ENCODE measurements around the gene STRN3.
"Not testable (repeated sequence)": the region's sequence is repeated elsewhere in the genome, so short reads cannot be mapped to it uniquely, and the experiment has no call there.

Gene STRN3

GRCh38 chr14:31013841-31014240 is 12.3 kb downstream of the STRN3 start:
- Histone ChIP-seq H3K36me3 (ENCODE audit: control insufficient read depth, low read depth, low read length) (peaks cover 4% of the 10 kb centered on the region), H3K27me3 (ENCODE audit: control insufficient read depth, insufficient read depth, low read length) (no peaks in the 10 kb centered on the region), H3K9ac (ENCODE audit: low read length) (no peak overlapping the region), H3K4me1 (ENCODE audit: control insufficient read depth, low read depth, low read length) (no peaks in the 10 kb centered on the region), H3K27ac (ENCODE audit: low read length) (no peak overlapping the region), H3K9me3 (ENCODE audit: control insufficient read depth, low read depth, low read length) (no peaks in the 10 kb centered on the region), H3K4me3 (ENCODE audit: low read length) (no peak overlapping the region)

GRCh38 chr14:31010935-31011334 is 15.2 kb downstream of the STRN3 start:
- H3K36me3 ChIP-seq (ENCODE audit: control insufficient read depth, low read depth, low read length): peaks cover 4% of the 10 kb centered on the region

GRCh38 chr14:31009836-31010574 is 16.2 kb downstream of the STRN3 start:
- peaks cover 4% of the 10 kb centered on the region for H3K36me3 ChIP-seq (ENCODE audit: control insufficient read depth, low read depth, low read length)
- H3K27ac ChIP-seq (ENCODE audit: low read length): no peak overlapping the region
- H3K9ac ChIP-seq (ENCODE audit: low read length): no peak overlapping the region
- H3K27me3 ChIP-seq (ENCODE audit: control insufficient read depth, insufficient read depth, low read length): no peaks in the 10 kb centered on the region
- no peak overlapping the region for H3K4me3 ChIP-seq (ENCODE audit: low read length)
- no peaks in the 10 kb centered on the region for H3K4me1 ChIP-seq (ENCODE audit: control insufficient read depth, low read depth, low read length)
- no peaks in the 10 kb centered on the region for H3K9me3 ChIP-seq (ENCODE audit: control insufficient read depth, low read depth, low read length)

More at GRCh38 chr14:31010935-31011334, 15.2 kb downstream of the STRN3 start:
- no peak overlapping the region for H3K27ac ChIP-seq (ENCODE audit: low read length)
- H3K27me3 ChIP-seq (ENCODE audit: control insufficient read depth, insufficient read depth, low read length): no peaks in the 10 kb centered on the region
- no peak overlapping the region for H3K9ac ChIP-seq (ENCODE audit: low read length)
- no peaks in the 10 kb centered on the region for H3K9me3 ChIP-seq (ENCODE audit: control insufficient read depth, low read depth, low read length)
- H3K4me3 ChIP-seq (ENCODE audit: low read length): no peak overlapping the region
- H3K4me1 ChIP-seq (ENCODE audit: control insufficient read depth, low read depth, low read length): no peaks in the 10 kb centered on the region

GRCh38 chr14:31006703-31007102 is 19.5 kb downstream of the STRN3 start:
- Histone ChIP-seq H3K4me1 (ENCODE audit: control insufficient read depth, low read depth, low read length) (no peaks in the 10 kb centered on the region), H3K27ac (ENCODE audit: low read length) (no peak overlapping the region), H3K9ac (ENCODE audit: low read length) (no peak overlapping the region), H3K36me3 (ENCODE audit: control insufficient read depth, low read depth, low read length) (peaks cover 4% of the 10 kb centered on the region), H3K9me3 (ENCODE audit: control insufficient read depth, low read depth, low read length) (no peaks in the 10 kb centered on the region), H3K4me3 (ENCODE audit: low read length) (no peak overlapping the region), H3K27me3 (ENCODE audit: control insufficient read depth, insufficient read depth, low read length) (no peaks in the 10 kb centered on the region)

DNA sequence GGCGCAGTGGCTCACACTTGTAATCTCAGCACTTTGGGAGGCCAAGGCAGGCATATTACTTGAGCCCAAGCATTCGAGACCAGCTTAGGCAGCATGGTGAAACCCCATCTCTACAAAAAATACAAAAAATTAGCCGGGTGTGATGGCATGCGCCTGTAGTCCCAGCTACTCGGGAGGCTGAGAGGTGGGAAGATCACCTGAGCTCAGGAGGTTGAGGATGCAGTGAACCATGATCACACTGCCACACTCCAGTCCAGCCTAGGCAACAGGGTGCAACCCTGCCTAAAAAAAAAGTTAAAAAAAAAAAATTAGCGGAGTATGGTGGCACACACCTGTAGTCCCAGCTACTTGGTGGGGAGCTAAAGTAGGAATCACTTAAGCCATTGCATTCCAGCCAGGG is 22.2 kb downstream of the STRN3 start:
- H3K9me3 ChIP-seq (ENCODE audit: control insufficient read depth, low read depth, low read length); H3K9ac ChIP-seq (ENCODE audit: low read length): not testable (repeated sequence)

GRCh38 chr14:31003284-31003683 is 22.9 kb downstream of the STRN3 start:
- Histone ChIP-seq H3K9me3 (ENCODE audit: control insufficient read depth, low read depth, low read length) (no peaks in the 10 kb centered on the region), H3K27ac (ENCODE audit: low read length) (no peak overlapping the region), H3K36me3 (ENCODE audit: control insufficient read depth, low read depth, low read length) (no peaks in the 10 kb centered on the region), H3K4me1 (ENCODE audit: control insufficient read depth, low read depth, low read length) (peaks cover 18% of the 10 kb centered on the region), H3K4me3 (ENCODE audit: low read length) (no peak overlapping the region), H3K9ac (ENCODE audit: low read length) (no peak overlapping the region), H3K27me3 (ENCODE audit: control insufficient read depth, insufficient read depth, low read length) (no peaks in the 10 kb centered on the region)

More for the DNA sequence above, 22.2 kb downstream of the STRN3 start:
- not testable (repeated sequence) for H3K27ac ChIP-seq (ENCODE audit: low read length); H3K36me3 ChIP-seq (ENCODE audit: control insufficient read depth, low read depth, low read length); H3K4me3 ChIP-seq (ENCODE audit: low read length); H3K27me3 ChIP-seq (ENCODE audit: control insufficient read depth, insufficient read depth, low read length)
- H3K4me1 ChIP-seq (ENCODE audit: control insufficient read depth, low read depth, low read length): peaks cover 14% of the 10 kb centered on the region

- no peaks in the 10 kb centered on the region for H3K9me3 ChIP-seq (ENCODE audit: control insufficient read depth, low read depth, low read length)
- H3K36me3 ChIP-seq (ENCODE audit: control insufficient read depth, low read depth, low read length): no peaks in the 10 kb centered on the region
- peaks cover 38% of the 10 kb centered on the region for H3K4me1 ChIP-seq (ENCODE audit: control insufficient read depth, low read depth, low read length)
- no peaks in the 10 kb centered on the region for H3K27me3 ChIP-seq (ENCODE audit: control insufficient read depth, insufficient read depth, low read length)
- H3K9ac ChIP-seq (ENCODE audit: low read length): no peak overlapping the region
- H3K27ac ChIP-seq (ENCODE audit: low read length): no peak overlapping the region
- H3K4me3 ChIP-seq (ENCODE audit: low read length): no peak overlapping the region
Observed at GRCh38 chr14:31001339-31001658, 24.9 kb downstream of the STRN3 start.

DNA sequence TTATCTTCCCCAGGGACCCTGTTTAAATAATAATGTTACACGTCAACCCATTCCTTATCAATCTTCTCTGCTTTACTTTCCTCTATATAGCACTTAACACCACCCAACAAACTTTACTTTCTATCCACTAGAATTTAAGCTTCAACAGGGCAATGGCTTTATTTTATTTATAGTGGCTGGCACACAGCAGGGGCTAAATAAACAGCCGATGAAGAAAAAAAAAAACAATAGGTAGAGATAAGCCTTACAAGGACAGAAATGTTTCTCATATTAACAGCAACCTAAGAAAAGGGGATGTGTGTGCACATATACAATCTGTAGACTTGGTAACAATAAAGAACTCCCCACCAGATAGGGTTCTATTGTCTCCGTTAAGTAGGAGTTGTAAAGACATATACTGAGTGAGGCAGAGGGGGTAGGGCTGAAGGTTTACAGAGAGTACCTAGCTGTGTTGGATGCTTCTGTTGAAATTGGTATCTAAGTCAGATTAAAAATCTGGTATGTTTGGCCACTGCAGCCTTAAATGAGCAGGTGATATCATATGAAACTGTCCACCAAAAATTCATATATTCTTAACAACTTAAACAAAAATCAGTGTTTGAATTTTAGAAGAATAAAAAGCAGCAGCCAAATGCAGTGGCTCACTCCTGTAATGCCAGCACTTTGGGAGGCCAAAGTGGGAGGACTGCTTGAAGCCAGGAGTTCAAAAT is 25.4 kb downstream of the STRN3 start:
- H3K9me3 ChIP-seq (ENCODE audit: control insufficient read depth, low read depth, low read length): no peaks in the 10 kb centered on the region
- no peaks in the 10 kb centered on the region for H3K36me3 ChIP-seq (ENCODE audit: control insufficient read depth, low read depth, low read length)
- H3K4me3 ChIP-seq (ENCODE audit: low read length): no peak overlapping the region
- H3K27ac ChIP-seq (ENCODE audit: low read length): no peak overlapping the region
- peaks cover 43% of the 10 kb centered on the region for H3K4me1 ChIP-seq (ENCODE audit: control insufficient read depth, low read depth, low read length)
- no peaks in the 10 kb centered on the region for H3K27me3 ChIP-seq (ENCODE audit: control insufficient read depth, insufficient read depth, low read length)
- no peak overlapping the region for H3K9ac ChIP-seq (ENCODE audit: low read length)

GRCh38 chr14:30999038-30999773 is 27.0 kb downstream of the STRN3 start:
- H3K36me3 ChIP-seq (ENCODE audit: control insufficient read depth, low read depth, low read length): no peaks in the 10 kb centered on the region
- no peaks in the 10 kb centered on the region for H3K27me3 ChIP-seq (ENCODE audit: control insufficient read depth, insufficient read depth, low read length)
- H3K9ac ChIP-seq (ENCODE audit: low read length): no peak overlapping the region
- H3K9me3 ChIP-seq (ENCODE audit: control insufficient read depth, low read depth, low read length): no peaks in the 10 kb centered on the region
- peaks cover 51% of the 10 kb centered on the region for H3K4me1 ChIP-seq (ENCODE audit: control insufficient read depth, low read depth, low read length)
- H3K27ac ChIP-seq (ENCODE audit: low read length): no peak overlapping the region
- H3K4me3 ChIP-seq (ENCODE audit: low read length): no peak overlapping the region

- H3K9ac ChIP-seq (ENCODE audit: low read length): no peak overlapping the region
- H3K4me3 ChIP-seq (ENCODE audit: low read length): no peak overlapping the region
- H3K27ac ChIP-seq (ENCODE audit: low read length): peak overlapping the region; percentile 2
- peaks cover 51% of the 10 kb centered on the region for H3K4me1 ChIP-seq (ENCODE audit: control insufficient read depth, low read depth, low read length)
- H3K9me3 ChIP-seq (ENCODE audit: control insufficient read depth, low read depth, low read length): no peaks in the 10 kb centered on the region
- no peaks in the 10 kb centered on the region for H3K27me3 ChIP-seq (ENCODE audit: control insufficient read depth, insufficient read depth, low read length)
- no peaks in the 10 kb centered on the region for H3K36me3 ChIP-seq (ENCODE audit: control insufficient read depth, low read depth, low read length)
Observed at GRCh38 chr14:30998100-30998706, 28.0 kb downstream of the STRN3 start.

DNA sequence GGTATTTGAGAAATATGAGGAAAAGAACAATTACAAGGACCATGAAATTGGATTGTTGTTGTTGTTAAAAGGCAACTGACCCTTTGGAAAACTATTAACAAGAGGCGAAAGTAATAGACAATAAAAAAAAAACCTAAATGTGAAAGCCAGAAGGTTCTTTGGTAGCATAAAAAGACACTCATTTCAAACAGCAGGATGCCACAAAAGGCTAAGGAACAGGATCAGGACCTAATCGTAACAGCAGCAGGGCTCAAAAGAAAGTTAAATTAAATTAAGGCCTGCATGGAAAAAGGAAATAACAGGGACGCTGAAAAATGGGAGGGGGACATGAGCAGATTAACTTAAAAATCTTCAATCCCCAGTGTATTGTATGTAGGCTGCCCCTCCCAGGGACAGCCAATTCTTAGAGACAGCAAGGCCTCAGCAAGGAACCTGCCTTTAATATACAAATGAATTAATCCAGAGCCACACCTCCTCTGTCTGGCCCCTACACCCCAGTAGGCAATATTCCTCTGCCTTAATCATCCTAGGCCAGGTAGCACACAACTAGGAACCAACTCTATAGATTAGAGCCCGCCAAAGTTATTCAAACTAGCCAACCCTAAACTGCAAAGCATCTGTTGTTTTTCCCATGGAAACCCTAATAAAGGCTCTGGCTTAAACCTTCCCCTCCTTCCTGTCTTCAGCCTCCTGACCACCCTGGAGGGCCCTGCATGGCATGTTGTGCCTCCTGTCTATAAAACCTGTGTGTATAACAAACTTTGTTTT is 29.1 kb downstream of the STRN3 start:
- H3K27ac ChIP-seq (ENCODE audit: low read length): no peak overlapping the region
- H3K27me3 ChIP-seq (ENCODE audit: control insufficient read depth, insufficient read depth, low read length): no peaks in the 10 kb centered on the region
- no peak overlapping the region for H3K4me3 ChIP-seq (ENCODE audit: low read length)
- no peak overlapping the region for H3K9ac ChIP-seq (ENCODE audit: low read length)
- no peaks in the 10 kb centered on the region for H3K9me3 ChIP-seq (ENCODE audit: control insufficient read depth, low read depth, low read length)
- H3K4me1 ChIP-seq (ENCODE audit: control insufficient read depth, low read depth, low read length): peaks cover 54% of the 10 kb centered on the region
- no peaks in the 10 kb centered on the region for H3K36me3 ChIP-seq (ENCODE audit: control insufficient read depth, low read depth, low read length)

Measured in iPS-18a (cell line).